ENCODE results near the gene MIF. TPM values are rescaled to one million over a fixed set of nuclear protein-coding genes. Genes with fewer than 3 reads are reported as not detected.

MIF gene
- total RNA-seq, 2 donors from 2014 or later: 350 to 469 TPM

Other genes with a start within 250 kb of the MIF start
- 10 to 100 TPM; 22.7 to 22.9 TPM for gene RGL4, start 203.4 kb upstream of the MIF start, total RNA-seq
- gene ZNF70, start 143.3 kb upstream of the MIF start, total RNA-seq: 1 to 10 TPM; 1.6 to 1.8 TPM
- 1 to 10 TPM in 1 of 2 donors, under 1 TPM in 1; 0.90 to 1.7 TPM for gene VPREB3, start 140.0 kb upstream of the MIF start, total RNA-seq
- gene C22orf15, start 131.4 kb upstream of the MIF start, total RNA-seq: 1 to 10 TPM in 1 of 2 donors, under 1 TPM in 1; 0.72 to 1.5 TPM
- 10 to 100 TPM; 54.4 to 62.5 TPM for gene CHCHD10, start 126.4 kb upstream of the MIF start, total RNA-seq
- gene MMP11, start 121.5 kb upstream of the MIF start, total RNA-seq: under 1 TPM; 0.46 to 0.56 TPM
- gene SMARCB1, start 107.4 kb upstream of the MIF start, total RNA-seq: 10 to 100 TPM; 67.4 to 83.0 TPM
- 1 to 10 TPM; 2.6 to 5.2 TPM for gene DERL3, start 55.4 kb upstream of the MIF start, total RNA-seq
- 10 to 100 TPM in 1 of 2 donors, 1 to 10 TPM in 1; 10.0 to 11.1 TPM for gene SLC2A11, start 36.5 kb upstream of the MIF start, total RNA-seq
- gene GSTT2B, start 66.8 kb downstream of the MIF start, total RNA-seq: under 1 TPM in 1 of 2 donors, not detected in 1; 0.46 TPM
- gene DDTL, start 72.5 kb downstream of the MIF start, total RNA-seq: 1 to 10 TPM in 1 of 2 donors, under 1 TPM in 1; 0.95 to 3.4 TPM
- gene DDT, start 80.1 kb downstream of the MIF start, total RNA-seq: 10 to 100 TPM; 74.6 to 89.4 TPM
- gene GSTT2, start 85.8 kb downstream of the MIF start, total RNA-seq: not detected
- gene GSTT4, start 111.1 kb downstream of the MIF start, total RNA-seq: not detected
- 10 to 100 TPM; 69.2 to 73.4 TPM for gene CABIN1, start 116.9 kb downstream of the MIF start, total RNA-seq

Data from activated T-cell treated with anti-CD3 and anti-CD28 coated beads, Interleukin-2, amount 50 U/mL, for 72 hours (primary cell).